ENCODE results near the gene NOCT.

DNA sequence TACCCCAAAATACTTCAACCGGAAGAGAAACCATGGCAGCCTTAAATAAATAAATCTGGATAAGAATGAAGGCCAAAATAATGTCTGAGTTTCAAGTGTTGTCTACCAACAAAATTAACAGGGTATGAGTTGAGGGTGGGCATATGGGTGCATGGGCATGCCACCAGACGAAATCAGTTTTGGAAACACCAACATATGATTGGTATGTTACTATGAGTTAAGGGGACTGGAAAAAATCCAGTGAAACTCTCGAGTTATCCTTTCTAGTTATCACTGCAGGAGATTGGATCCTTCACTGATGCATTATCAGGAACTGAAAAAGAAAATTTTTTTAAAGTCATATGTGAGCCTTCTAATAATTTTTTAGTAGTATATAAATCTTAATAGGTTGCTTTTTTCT, 32.4 kb downstream of the NOCT start:
- TF ChIP-seq GABPA (IDR thresholded peaks at IDR 0.05; ENCODE audit: borderline replicate concordance, insufficient read depth, low read length) (no peak), TCF12 (IDR thresholded peaks at IDR 0.05; ENCODE audit: low read depth, low read length) (no peak), POLR2AphosphoS5 (IDR thresholded peaks at IDR 0.05; ENCODE audit: low read depth, low read length) (peak; percentile 10; the same call in 1 of the 2 replicates), NRF1 (IDR thresholded peaks at IDR 0.05; ENCODE audit: low read depth, low read length) (no peak), BCL11A (IDR thresholded peaks at IDR 0.05; ENCODE audit: low read depth in 2 of 2, low read length in 2 of 2) (no peak), HDAC2 (IDR thresholded peaks at IDR 0.05; ENCODE audit: borderline replicate concordance in 1 of 2, low read depth in 2 of 2, low read length in 2 of 2) (no peak), MAFK (IDR thresholded peaks at IDR 0.05; ENCODE audit: low read depth, low read length) (no peak), SAP30 (IDR thresholded peaks at IDR 0.05; ENCODE audit: insufficient read depth, insufficient replicate concordance, low read length) (no peak), NANOG (IDR thresholded peaks at IDR 0.05; ENCODE audit: insufficient read depth, low read depth, low read length, poor library complexity, severe bottlenecking) (no peak)
- TF ChIP-seq, protein P1, sequence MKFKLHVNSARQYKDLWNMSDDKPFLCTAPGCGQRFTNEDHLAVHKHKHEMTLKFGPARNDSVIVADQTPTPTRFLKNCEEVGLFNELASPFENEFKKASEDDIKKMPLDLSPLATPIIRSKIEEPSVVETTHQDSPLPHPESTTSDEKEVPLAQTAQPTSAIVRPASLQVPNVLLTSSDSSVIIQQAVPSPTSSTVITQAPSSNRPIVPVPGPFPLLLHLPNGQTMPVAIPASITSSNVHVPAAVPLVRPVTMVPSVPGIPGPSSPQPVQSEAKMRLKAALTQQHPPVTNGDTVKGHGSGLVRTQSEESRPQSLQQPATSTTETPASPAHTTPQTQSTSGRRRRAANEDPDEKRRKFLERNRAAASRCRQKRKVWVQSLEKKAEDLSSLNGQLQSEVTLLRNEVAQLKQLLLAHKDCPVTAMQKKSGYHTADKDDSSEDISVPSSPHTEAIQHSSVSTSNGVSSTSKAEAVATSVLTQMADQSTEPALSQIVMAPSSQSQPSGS (IDR thresholded peaks at IDR 0.05; ENCODE audit: low read length): no peak
- TF ChIP-seq, protein P2, sequence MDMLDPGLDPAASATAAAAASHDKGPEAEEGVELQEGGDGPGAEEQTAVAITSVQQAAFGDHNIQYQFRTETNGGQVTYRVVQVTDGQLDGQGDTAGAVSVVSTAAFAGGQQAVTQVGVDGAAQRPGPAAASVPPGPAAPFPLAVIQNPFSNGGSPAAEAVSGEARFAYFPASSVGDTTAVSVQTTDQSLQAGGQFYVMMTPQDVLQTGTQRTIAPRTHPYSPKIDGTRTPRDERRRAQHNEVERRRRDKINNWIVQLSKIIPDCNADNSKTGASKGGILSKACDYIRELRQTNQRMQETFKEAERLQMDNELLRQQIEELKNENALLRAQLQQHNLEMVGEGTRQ (IDR thresholded peaks at IDR 0.05; ENCODE audit: low read length): no peak
- TF ChIP-seq, protein P3, sequence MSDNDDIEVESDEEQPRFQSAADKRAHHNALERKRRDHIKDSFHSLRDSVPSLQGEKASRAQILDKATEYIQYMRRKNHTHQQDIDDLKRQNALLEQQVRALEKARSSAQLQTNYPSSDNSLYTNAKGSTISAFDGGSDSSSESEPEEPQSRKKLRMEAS (IDR thresholded peaks at IDR 0.05): no peak
- TF ChIP-seq, protein P4, sequence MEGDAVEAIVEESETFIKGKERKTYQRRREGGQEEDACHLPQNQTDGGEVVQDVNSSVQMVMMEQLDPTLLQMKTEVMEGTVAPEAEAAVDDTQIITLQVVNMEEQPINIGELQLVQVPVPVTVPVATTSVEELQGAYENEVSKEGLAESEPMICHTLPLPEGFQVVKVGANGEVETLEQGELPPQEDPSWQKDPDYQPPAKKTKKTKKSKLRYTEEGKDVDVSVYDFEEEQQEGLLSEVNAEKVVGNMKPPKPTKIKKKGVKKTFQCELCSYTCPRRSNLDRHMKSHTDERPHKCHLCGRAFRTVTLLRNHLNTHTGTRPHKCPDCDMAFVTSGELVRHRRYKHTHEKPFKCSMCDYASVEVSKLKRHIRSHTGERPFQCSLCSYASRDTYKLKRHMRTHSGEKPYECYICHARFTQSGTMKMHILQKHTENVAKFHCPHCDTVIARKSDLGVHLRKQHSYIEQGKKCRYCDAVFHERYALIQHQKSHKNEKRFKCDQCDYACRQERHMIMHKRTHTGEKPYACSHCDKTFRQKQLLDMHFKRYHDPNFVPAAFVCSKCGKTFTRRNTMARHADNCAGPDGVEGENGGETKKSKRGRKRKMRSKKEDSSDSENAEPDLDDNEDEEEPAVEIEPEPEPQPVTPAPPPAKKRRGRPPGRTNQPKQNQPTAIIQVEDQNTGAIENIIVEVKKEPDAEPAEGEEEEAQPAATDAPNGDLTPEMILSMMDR (IDR thresholded peaks at IDR 0.05; ENCODE audit: control extremely low read depth in 1 of 3, insufficient read depth in 1 of 3, low read depth in 1 of 3, low read length in 3 of 3): no peak

Data from H1 (cell line).